Measurements from ENCODE around the gene KDM4C. TPM values are rescaled to one million over a fixed set of nuclear protein-coding genes. Genes with fewer than 3 reads are reported as not detected.

Gene KDM4C
- total and polyA plus RNA-seq, 2 experiments from 2014 or later = 14.3 to 20.6 TPM

DNA sequence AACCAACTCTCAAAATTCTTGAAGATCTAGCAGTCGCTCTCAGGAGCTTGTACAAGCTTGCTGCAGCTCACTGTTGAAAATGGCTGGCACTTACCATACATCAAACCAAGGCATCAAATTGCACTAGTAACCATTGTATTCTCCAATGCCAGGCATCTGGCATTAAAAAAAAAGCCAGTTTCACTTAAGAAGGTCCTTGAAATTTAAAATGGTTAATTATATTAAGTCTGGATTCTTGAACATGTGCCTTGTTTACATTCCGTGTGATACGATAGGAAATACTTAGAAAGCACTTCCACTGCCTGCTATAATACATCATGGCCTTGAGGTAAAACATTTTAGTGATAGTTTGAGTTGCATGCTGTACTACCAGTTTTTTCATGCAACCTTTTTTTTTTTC, 300.7 kb downstream of the KDM4C start:
- Histone ChIP-seq H3K27me3 (replicated peaks; ENCODE audit: insufficient read depth) (no peaks in the 10 kb centered on the region), H3K9me2 (ENCODE audit: insufficient read depth) (no peaks in the 10 kb centered on the region), H3K79me2 (ENCODE audit: insufficient read depth) (no peaks in the 10 kb centered on the region), H4K20me1 (ENCODE audit: insufficient read depth) (no peaks in the 10 kb centered on the region), H3K4me2 (ENCODE audit: unreplicated experiment) (no peak overlapping the region), H3K4me3 (no peak overlapping the region), H3K36me3 (ENCODE audit: low read depth) (no peaks in the 10 kb centered on the region), H3K4me1 (ENCODE audit: insufficient read depth) (no peaks in the 10 kb centered on the region), H3F3A (ENCODE audit: insufficient read depth) (no peaks in the 10 kb centered on the region), H2AFZ (no peak overlapping the region), H3K27ac (no peak overlapping the region), H3K9me3 (ENCODE audit: low read depth) (no peaks in the 10 kb centered on the region), H3K9ac (no peak overlapping the region)
- TF ChIP-seq EZH2phosphoT487 (IDR thresholded peaks at IDR 0.05; ENCODE audit: insufficient read depth, low read depth) = no peak
- no peak for TF ChIP-seq EZH2 (IDR thresholded peaks at IDR 0.05; ENCODE audit: insufficient read depth, poor library complexity, severe bottlenecking)
- DNase-seq = no peak
- in situ Hi-C loops (cut with MboI) = no loop called here
- WGBS, 2 experiments (ENCODE audit: low coverage in 1 of 2, low lambda C conversion rate in 2 of 2, missing lambda C conversion rate in 2 of 2) = 83 to 91% methylated on average over 3 of the region's 3 CpGs

DNA sequence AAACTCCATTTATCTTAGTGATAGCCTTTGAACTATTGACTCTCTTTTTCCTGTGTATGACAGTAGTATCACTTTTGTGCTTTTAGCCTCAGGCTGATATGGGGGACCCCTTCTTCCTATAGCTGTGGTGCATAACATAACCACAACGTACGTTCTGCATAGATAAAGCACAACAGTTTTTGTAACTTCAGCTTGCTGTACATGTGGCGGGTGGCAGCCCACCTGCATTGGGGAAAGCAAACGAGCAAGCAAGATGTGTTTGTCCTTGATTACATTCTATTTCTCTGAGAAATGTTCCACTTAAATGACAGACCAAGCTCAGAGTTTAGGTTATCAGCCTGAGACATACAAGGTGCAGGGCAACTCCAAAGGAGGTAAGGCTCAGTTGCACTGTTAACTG, 309.4 kb downstream of the KDM4C start:
- no peaks in the 10 kb centered on the region for H3F3A ChIP-seq (ENCODE audit: insufficient read depth)
- DNase-seq = no peak
- WGBS, 2 experiments (ENCODE audit: low coverage in 1 of 2, low lambda C conversion rate in 2 of 2, missing lambda C conversion rate in 2 of 2) = 68 to 72% methylated on average over 4 of the region's 4 CpGs

DNA sequence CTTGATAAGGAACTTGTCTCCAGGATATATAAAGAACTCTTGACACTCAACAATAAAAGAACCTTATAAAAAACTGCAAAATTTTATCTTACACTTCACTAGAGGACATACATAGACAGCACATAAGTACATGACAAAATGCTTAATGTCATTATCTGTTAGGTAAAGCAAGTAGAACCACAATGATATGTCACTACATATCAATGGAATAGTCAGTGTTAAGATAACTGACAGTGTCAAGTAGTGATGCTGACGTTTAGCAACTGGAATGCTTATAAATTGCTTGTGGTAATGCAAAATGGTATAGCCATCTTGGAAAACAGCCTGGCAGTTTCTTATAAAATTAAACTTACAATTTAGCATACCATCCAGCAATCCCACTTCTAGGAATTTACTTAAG, 314.1 kb downstream of the KDM4C start:
- no peak overlapping the region for H3K4me2 ChIP-seq (ENCODE audit: unreplicated experiment)
- H3K9me2 ChIP-seq (ENCODE audit: insufficient read depth) = no peaks in the 10 kb centered on the region
- no peaks in the 10 kb centered on the region for H4K20me1 ChIP-seq (ENCODE audit: insufficient read depth)
- H3K36me3 ChIP-seq (ENCODE audit: low read depth) = peaks cover 4% of the 10 kb centered on the region; the same call in 1 of the 2 replicates
- no peak overlapping the region for H3K27ac ChIP-seq
- no peaks in the 10 kb centered on the region for H3K79me2 ChIP-seq (ENCODE audit: insufficient read depth)
- H3K27me3 ChIP-seq (replicated peaks; ENCODE audit: insufficient read depth) = no peaks in the 10 kb centered on the region
- WGBS, 2 experiments (ENCODE audit: low coverage in 1 of 2, low lambda C conversion rate in 2 of 2, missing lambda C conversion rate in 2 of 2) = 95 to 96% methylated on average over 1 of the region's 1 CpG
- no peak for DNase-seq
- TF ChIP-seq EZH2 (IDR thresholded peaks at IDR 0.05; ENCODE audit: insufficient read depth, poor library complexity, severe bottlenecking) = no peak
- TF ChIP-seq EZH2phosphoT487 (IDR thresholded peaks at IDR 0.05; ENCODE audit: insufficient read depth, low read depth) = no peak
- no peaks in the 10 kb centered on the region for H3K9me3 ChIP-seq (ENCODE audit: low read depth)
- H3F3A ChIP-seq (ENCODE audit: insufficient read depth) = no peaks in the 10 kb centered on the region
- H3K9ac ChIP-seq = no peak overlapping the region
- no peak overlapping the region for H3K4me3 ChIP-seq
- in situ Hi-C loops (cut with MboI) = no loop called here
- no peak overlapping the region for H2AFZ ChIP-seq
- no peaks in the 10 kb centered on the region for H3K4me1 ChIP-seq (ENCODE audit: insufficient read depth)

More for the DNA sequence above, 309.4 kb downstream of the KDM4C start:
- no peaks in the 10 kb centered on the region for H3K9me2 ChIP-seq (ENCODE audit: insufficient read depth)
- no peaks in the 10 kb centered on the region for H3K36me3 ChIP-seq (ENCODE audit: low read depth)
- H3K9ac ChIP-seq = no peak overlapping the region
- no peak overlapping the region for H3K27ac ChIP-seq
- no peak overlapping the region for H2AFZ ChIP-seq
- H3K79me2 ChIP-seq (ENCODE audit: insufficient read depth) = no peaks in the 10 kb centered on the region
- no peaks in the 10 kb centered on the region for H3K27me3 ChIP-seq (replicated peaks; ENCODE audit: insufficient read depth)
- no peaks in the 10 kb centered on the region for H4K20me1 ChIP-seq (ENCODE audit: insufficient read depth)
- no peaks in the 10 kb centered on the region for H3K4me1 ChIP-seq (ENCODE audit: insufficient read depth)
- H3K4me2 ChIP-seq (ENCODE audit: unreplicated experiment) = no peak overlapping the region
- TF ChIP-seq EZH2 (IDR thresholded peaks at IDR 0.05; ENCODE audit: insufficient read depth, poor library complexity, severe bottlenecking) (no peak), EZH2phosphoT487 (IDR thresholded peaks at IDR 0.05; ENCODE audit: insufficient read depth, low read depth) (no peak)
- no peaks in the 10 kb centered on the region for H3K9me3 ChIP-seq (ENCODE audit: low read depth)
- H3K4me3 ChIP-seq = no peak overlapping the region
- in situ Hi-C loops (cut with MboI) = no loop called here

DNA sequence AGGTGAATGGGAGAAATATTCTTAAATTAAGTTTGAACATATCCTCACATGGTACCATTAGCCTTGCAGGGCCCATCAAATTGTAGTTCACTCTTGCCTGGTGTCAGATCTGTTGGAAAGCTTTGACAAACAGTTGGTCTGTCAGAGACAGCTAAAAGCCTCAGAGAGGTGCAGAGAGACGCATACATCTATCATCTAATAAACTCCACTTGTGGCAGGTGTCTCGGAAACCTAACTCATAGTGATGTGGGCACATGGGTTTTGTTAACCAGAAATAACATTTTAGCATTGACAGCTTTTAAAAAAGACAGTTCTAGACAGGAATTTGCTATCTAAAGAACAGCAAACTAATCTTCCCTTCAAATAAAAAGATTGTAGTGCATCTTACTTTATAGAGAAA, 315.9 kb downstream of the KDM4C start:
- no peak overlapping the region for H3K4me3 ChIP-seq
- H3K27me3 ChIP-seq (replicated peaks; ENCODE audit: insufficient read depth) = no peaks in the 10 kb centered on the region
- no peaks in the 10 kb centered on the region for H3K4me1 ChIP-seq (ENCODE audit: insufficient read depth)
- H3K27ac ChIP-seq = no peak overlapping the region
- WGBS, 2 experiments (ENCODE audit: low coverage in 1 of 2, low lambda C conversion rate in 2 of 2, missing lambda C conversion rate in 2 of 2) = 80 to 83% methylated on average over 2 of the region's 2 CpGs
- no peak overlapping the region for H3K4me2 ChIP-seq (ENCODE audit: unreplicated experiment)
- in situ Hi-C loops (cut with MboI) = no loop called here
- peaks cover 9% of the 10 kb centered on the region; the same call in 1 of the 2 replicates for H3K36me3 ChIP-seq (ENCODE audit: low read depth)
- H3K9me2 ChIP-seq (ENCODE audit: insufficient read depth) = no peaks in the 10 kb centered on the region
- TF ChIP-seq EZH2phosphoT487 (IDR thresholded peaks at IDR 0.05; ENCODE audit: insufficient read depth, low read depth) (no peak), EZH2 (IDR thresholded peaks at IDR 0.05; ENCODE audit: insufficient read depth, poor library complexity, severe bottlenecking) (no peak)
- no peaks in the 10 kb centered on the region for H3K79me2 ChIP-seq (ENCODE audit: insufficient read depth)
- no peaks in the 10 kb centered on the region for H3F3A ChIP-seq (ENCODE audit: insufficient read depth)
- H3K9me3 ChIP-seq (ENCODE audit: low read depth) = no peaks in the 10 kb centered on the region
- H3K9ac ChIP-seq = no peak overlapping the region
- H2AFZ ChIP-seq = no peak overlapping the region
- no peaks in the 10 kb centered on the region for H4K20me1 ChIP-seq (ENCODE audit: insufficient read depth)
- DNase-seq = no peak

DNA sequence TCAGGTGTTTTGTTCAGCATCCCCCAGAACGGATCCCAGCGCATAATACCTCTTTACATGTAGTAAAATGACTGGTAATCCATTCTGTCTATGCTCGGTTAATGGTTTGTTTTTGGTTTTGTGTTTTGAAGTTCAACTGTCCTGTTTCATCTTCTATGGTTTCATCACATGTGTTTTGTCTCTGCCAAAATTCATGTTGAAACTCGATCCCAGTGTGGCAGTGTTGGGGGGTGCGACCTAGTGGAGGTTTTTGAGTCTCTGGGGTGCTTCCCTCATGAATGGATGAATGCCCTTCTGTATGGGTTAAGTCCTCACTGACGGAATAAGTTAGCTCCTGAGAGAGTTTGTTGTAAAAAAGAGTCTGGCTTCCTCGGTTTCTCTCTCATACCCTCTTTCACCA, 317.4 kb downstream of the KDM4C start:
- Histone ChIP-seq H3K4me2 (ENCODE audit: unreplicated experiment) (no peak overlapping the region), H3K36me3 (ENCODE audit: low read depth) (peaks cover 9% of the 10 kb centered on the region; the same call in 1 of the 2 replicates), H3K9me3 (ENCODE audit: low read depth) (no peaks in the 10 kb centered on the region), H4K20me1 (ENCODE audit: insufficient read depth) (no peaks in the 10 kb centered on the region), H3F3A (ENCODE audit: insufficient read depth) (no peaks in the 10 kb centered on the region), H3K9ac (no peak overlapping the region), H3K79me2 (ENCODE audit: insufficient read depth) (no peaks in the 10 kb centered on the region), H3K4me1 (ENCODE audit: insufficient read depth) (no peaks in the 10 kb centered on the region), H2AFZ (no peak overlapping the region), H3K4me3 (no peak overlapping the region), H3K9me2 (ENCODE audit: insufficient read depth) (no peaks in the 10 kb centered on the region), H3K27me3 (replicated peaks; ENCODE audit: insufficient read depth) (no peaks in the 10 kb centered on the region), H3K27ac (no peak overlapping the region)
- DNase-seq = no peak
- no peak for TF ChIP-seq EZH2 (IDR thresholded peaks at IDR 0.05; ENCODE audit: insufficient read depth, poor library complexity, severe bottlenecking)
- TF ChIP-seq EZH2phosphoT487 (IDR thresholded peaks at IDR 0.05; ENCODE audit: insufficient read depth, low read depth) = no peak
- in situ Hi-C loops (cut with MboI) = no loop called here
- 75 to 82% methylated on average over 7 of the region's 7 CpGs for WGBS, 2 experiments (ENCODE audit: low coverage in 1 of 2, low lambda C conversion rate in 2 of 2, missing lambda C conversion rate in 2 of 2)
